BLaER1 treated with 17β-estradiol and CSF1 and Interleukin-3, amounts not matched to agents 10 nM and 100 nM (cell line): ENCODE data around the gene FFAR2.

ENCODE experiments used
- H3K27ac ChIP-seq, 11 experiments: shearing (Covaris generic); formaldehyde crosslinking; 2 replicates each; pipeline ENCODE4 v1.8.1; 2022
- H3K27me3 ChIP-seq, 11 experiments: shearing (Covaris generic); formaldehyde crosslinking; 2 replicates each; pipeline ENCODE4 v1.8.1; 2022
- H3K36me3 ChIP-seq, 11 experiments: shearing (Covaris generic); formaldehyde crosslinking; 2 replicates each; pipeline ENCODE4 v1.8.1; 2022
- H3K4me1 ChIP-seq, 10 experiments: shearing (Covaris generic); formaldehyde crosslinking; 2 replicates each; pipeline ENCODE4 v1.8.1; 2022
- H3K4me2 ChIP-seq, 11 experiments: shearing (Covaris generic); formaldehyde crosslinking; 2 replicates each; pipeline ENCODE4 v1.8.1; 2022
- H3K4me3 ChIP-seq, 10 experiments: shearing (Covaris generic); formaldehyde crosslinking; 2 replicates each; pipeline ENCODE4 v1.8.1; 2022
- H3K9ac ChIP-seq, 11 experiments: shearing (Covaris generic); formaldehyde crosslinking; 2 replicates each; pipeline ENCODE4 v1.8.1; 2022
- H3K9me3 ChIP-seq, 11 experiments: shearing (Covaris generic); formaldehyde crosslinking; replicated peaks in 1 of 11; 2 replicates each; pipeline ENCODE4 v1.8.1; 2022
- H4K20me1 ChIP-seq, 11 experiments: shearing (Covaris generic); formaldehyde crosslinking; 2 replicates each; pipeline ENCODE4 v1.8.1; 2022
- Cebpa-rat ChIP-seq, 11 experiments: shearing (Covaris generic); IDR thresholded peaks; 2 replicates each; pipeline ENCODE4 v1.8.1; 2022

The FFAR2 gene

DNA sequence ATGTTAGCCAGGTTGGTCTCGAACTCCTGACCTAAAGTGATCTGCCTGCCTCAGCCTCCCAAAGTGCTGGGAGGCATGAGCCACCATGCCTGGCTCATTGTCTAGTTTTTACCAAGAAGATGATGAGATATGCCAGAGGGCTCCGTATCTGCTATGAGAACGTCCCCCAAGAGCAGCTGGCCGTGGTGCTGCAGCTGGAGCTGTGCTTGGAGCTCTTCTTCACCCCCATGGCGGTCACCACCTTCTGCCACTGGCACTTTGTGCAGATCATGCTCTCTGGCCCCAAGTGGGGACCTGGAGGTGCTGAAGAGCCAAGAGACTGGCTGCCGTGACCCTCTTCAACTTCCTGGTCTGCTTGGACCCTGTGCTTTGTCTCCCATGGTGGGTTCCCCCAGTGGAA, 40.4 kb upstream of the FFAR2 start:
- H4K20me1 ChIP-seq = no peaks in the 10 kb centered on the region
- H3K27me3 ChIP-seq = no peaks in the 10 kb centered on the region
- no peak overlapping the region for H3K27ac ChIP-seq

DNA sequence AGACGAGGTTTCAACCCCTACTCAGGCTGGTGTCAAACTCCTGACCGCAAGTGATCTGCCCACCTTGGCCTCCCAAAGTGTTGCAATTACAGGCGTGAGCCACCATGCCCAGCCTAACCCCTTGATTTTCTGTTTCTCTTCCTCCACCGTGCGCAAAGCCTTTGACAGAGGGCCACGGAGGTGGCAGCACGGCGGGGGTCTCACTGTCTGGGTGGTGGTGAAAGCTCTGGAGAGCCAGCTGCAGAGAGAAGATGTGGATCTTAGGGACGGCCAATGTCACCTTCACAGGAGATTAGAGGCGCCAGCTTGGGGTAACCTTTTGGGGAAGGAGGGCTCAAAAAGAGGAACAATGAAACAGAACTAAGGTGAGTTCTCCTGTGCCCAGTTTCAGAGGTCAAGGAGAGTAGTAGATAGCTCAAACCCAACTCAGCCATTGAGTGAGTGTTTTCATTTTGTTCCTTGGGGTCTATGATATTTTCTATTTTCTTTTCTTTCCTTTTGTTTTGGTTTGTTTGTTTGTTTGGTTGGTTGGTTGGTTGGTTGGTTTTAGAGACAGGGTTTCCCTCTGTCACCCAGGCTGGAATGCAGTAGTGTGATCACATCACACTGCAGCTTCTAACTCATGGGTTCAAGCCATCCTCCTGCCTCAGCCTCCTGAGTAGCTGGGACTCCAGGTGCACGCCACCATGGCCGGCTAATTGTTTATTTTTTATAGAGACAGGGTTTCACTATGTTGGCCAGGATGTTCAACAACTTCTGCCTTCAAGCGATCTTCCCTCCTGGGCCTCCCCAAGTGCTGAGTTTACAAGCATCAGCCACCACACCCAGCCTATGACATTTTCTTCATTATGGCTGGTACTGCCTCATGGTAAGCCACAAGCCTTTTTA, 39.5 kb upstream of the FFAR2 start:
- Histone ChIP-seq H3K27ac (no peak overlapping the region), H3K4me2 (no peak overlapping the region), H3K4me1 (0 out of 20 replicates have a peak, but pooled peaks cover 0 to 6% (median 0%) of the 10 kb centered on the region in 10 experiments), H3K27me3 (no peaks in the 10 kb centered on the region), H3K36me3 (no peaks in the 10 kb centered on the region), H3K9ac (no peak overlapping the region), H4K20me1 (no peaks in the 10 kb centered on the region), H3K4me3 (no peak overlapping the region), H3K9me3 (no peaks in the 10 kb centered on the region)
- no peak for TF ChIP-seq Cebpa-rat (IDR thresholded peaks at IDR 0.05)

More for the DNA sequence above, 40.4 kb upstream of the FFAR2 start:
- no peaks in the 10 kb centered on the region for H3K36me3 ChIP-seq
- no peaks in the 10 kb centered on the region for H3K9me3 ChIP-seq
- H3K9ac ChIP-seq = no peak overlapping the region
- H3K4me1 ChIP-seq = peaks cover 1 to 12% (median 5%) of the 10 kb centered on the region in 10 experiments; a peak in 15 of 20 replicates
- H3K4me2 ChIP-seq = no peak overlapping the region
- no peak overlapping the region for H3K4me3 ChIP-seq
- TF ChIP-seq Cebpa-rat (IDR thresholded peaks at IDR 0.05) = no peak

DNA sequence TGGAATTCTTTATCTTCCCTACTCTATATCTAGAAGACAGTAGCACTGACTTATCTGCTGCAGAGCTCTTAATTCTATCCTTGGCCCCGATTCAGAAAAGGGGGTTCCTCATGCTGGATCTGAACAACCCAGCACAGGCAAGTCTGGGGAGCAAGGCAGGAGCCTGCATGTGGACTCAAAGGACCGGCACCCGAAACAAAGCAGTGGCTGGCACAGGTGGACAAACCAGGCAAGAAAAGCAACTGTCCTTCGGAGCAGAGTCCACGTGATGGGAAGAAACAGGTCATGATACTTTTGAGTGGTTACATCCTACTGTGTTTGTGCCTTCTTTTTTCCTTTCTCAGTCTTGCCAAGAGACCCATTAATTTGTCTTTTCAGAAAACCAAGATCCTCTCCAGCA, 38.9 kb upstream of the FFAR2 start:
- Histone ChIP-seq H4K20me1 (no peaks in the 10 kb centered on the region), H3K4me3 (no peak overlapping the region), H3K9me3 (no peaks in the 10 kb centered on the region), H3K27me3 (no peaks in the 10 kb centered on the region), H3K27ac (no peak overlapping the region), H3K4me1 (0 out of 20 replicates have a peak, but pooled peaks cover 0 to 6% (median 0%) of the 10 kb centered on the region in 10 experiments), H3K9ac (no peak overlapping the region), H3K36me3 (no peaks in the 10 kb centered on the region), H3K4me2 (no peak overlapping the region)
- no peak for TF ChIP-seq Cebpa-rat (IDR thresholded peaks at IDR 0.05)

DNA sequence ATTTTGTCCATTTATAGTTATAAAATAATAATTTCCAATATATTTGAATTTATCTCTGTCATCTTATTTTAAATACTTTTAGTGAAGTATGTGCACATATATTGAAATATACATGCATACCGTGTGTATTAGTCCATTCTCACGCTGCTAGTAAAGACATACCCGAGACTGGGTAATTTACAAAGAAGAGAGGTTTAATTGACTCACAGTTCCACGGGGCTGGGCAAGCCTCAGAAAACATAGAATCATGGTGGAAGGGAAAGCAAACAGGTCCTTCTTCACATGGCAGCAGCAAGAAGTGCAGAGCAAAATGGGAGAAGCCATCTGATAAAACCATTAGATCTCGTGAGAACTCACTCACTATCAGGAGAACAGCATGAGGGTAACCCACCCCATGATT, 37.6 kb upstream of the FFAR2 start:
- H3K27ac ChIP-seq = no peak overlapping the region
- H3K36me3 ChIP-seq = no peaks in the 10 kb centered on the region
- no peaks in the 10 kb centered on the region for H3K9me3 ChIP-seq
- 0 out of 20 replicates have a peak, but pooled peaks cover 0 to 5% (median 0%) of the 10 kb centered on the region in 10 experiments for H3K4me1 ChIP-seq
- TF ChIP-seq Cebpa-rat (IDR thresholded peaks at IDR 0.05) = no peak
- H3K4me3 ChIP-seq = no peak overlapping the region
- no peak overlapping the region for H3K9ac ChIP-seq
- H4K20me1 ChIP-seq = no peaks in the 10 kb centered on the region
- H3K4me2 ChIP-seq = no peak overlapping the region
- H3K27me3 ChIP-seq = no peaks in the 10 kb centered on the region

DNA sequence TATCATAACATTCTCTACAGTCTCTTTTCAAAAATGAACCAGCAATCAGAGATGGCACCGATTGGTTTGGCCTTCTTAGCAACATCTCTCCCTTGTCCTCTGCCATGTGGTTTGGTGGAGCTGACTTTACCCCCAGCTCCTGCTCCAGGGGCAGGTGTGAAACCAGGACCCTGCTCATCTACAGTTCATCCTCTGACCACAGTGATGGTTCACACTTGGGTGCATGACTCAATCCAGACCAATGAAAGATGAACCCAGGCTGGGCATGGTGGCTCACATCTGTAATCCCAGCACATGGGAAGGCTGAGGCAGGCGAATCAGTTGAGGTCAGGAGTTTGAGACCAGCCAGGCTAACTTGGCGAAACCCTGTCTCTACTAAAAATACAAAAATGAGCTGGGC, 33.6 kb upstream of the FFAR2 start:
- H3K27me3 ChIP-seq = no peaks in the 10 kb centered on the region
- no peak for TF ChIP-seq Cebpa-rat (IDR thresholded peaks at IDR 0.05)

DNA sequence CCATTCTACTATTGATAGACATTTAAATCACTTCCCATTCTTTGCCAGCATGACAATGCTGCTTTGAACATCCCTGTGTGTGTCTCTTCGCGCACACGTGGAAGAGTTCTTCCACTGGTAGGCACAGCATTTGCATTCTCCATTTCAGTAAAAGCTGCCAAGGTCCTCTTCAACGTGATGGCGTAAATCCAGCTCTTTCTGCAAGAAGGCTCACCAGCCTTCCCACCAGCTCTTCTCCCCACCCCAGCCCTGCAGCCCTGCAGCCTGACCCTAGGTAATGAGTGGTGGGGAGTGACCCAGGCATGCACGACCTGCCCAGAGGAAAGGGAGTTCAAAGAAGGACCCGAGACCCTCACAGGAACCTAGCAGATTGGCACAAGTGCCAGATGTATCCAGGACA, 31.7 kb upstream of the FFAR2 start:
- Histone ChIP-seq H3K36me3 (no peaks in the 10 kb centered on the region), H3K27ac (no peak overlapping the region), H3K4me3 (no peak overlapping the region), H3K9me3 (no peaks in the 10 kb centered on the region), H3K9ac (no peak overlapping the region), H4K20me1 (no peaks in the 10 kb centered on the region), H3K4me2 (no peak overlapping the region), H3K27me3 (no peaks in the 10 kb centered on the region), H3K4me1 (peaks cover 4 to 27% (median 16%) of the 10 kb centered on the region in 10 experiments; a peak in 15 of 20 replicates)
- TF ChIP-seq Cebpa-rat (IDR thresholded peaks at IDR 0.05) = no peak

More for the DNA sequence above, 33.6 kb upstream of the FFAR2 start:
- H4K20me1 ChIP-seq = no peaks in the 10 kb centered on the region
- H3K4me3 ChIP-seq = no peak overlapping the region
- H3K4me2 ChIP-seq = no peak overlapping the region
- H3K27ac ChIP-seq = no peak overlapping the region
- no peak overlapping the region for H3K9ac ChIP-seq
- H3K9me3 ChIP-seq = no peaks in the 10 kb centered on the region
- H3K36me3 ChIP-seq = no peaks in the 10 kb centered on the region
- peaks cover 0 to 15% (median 9%) of the 10 kb centered on the region in 10 experiments; a peak in 10 of 20 replicates for H3K4me1 ChIP-seq

DNA sequence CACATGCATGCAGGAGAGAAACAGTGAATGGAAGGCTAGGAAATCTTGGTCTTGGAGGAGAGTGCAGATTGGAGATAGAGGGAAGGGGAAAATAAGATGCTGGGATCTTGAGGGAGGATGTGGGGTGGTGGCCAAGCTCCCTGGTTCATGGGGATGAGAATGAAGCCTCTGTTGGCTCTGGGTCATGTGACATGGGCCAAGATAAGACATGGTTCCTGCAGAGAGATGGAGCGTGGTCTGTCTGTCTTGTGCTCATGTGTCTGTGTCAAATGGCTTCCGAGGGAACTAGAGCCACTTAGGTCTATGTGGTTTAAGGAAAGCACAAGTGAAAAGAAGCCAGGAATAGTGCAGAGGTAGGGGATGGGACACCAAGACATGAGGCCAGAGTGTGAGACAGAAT, 30.8 kb upstream of the FFAR2 start:
- Histone ChIP-seq H3K27ac (no peak overlapping the region), H3K9ac (no peak overlapping the region), H4K20me1 (no peaks in the 10 kb centered on the region), H3K9me3 (no peaks in the 10 kb centered on the region), H3K4me3 (no peak overlapping the region), H3K27me3 (no peaks in the 10 kb centered on the region), H3K36me3 (no peaks in the 10 kb centered on the region), H3K4me1 (peaks cover 4 to 30% (median 16%) of the 10 kb centered on the region in 10 experiments; a peak in 15 of 20 replicates), H3K4me2 (peak overlapping the region in 3 of 11 experiments; percentile 21 to 59 (median 29); a peak in 1 of 22 replicates)
- no peak for TF ChIP-seq Cebpa-rat (IDR thresholded peaks at IDR 0.05)

DNA sequence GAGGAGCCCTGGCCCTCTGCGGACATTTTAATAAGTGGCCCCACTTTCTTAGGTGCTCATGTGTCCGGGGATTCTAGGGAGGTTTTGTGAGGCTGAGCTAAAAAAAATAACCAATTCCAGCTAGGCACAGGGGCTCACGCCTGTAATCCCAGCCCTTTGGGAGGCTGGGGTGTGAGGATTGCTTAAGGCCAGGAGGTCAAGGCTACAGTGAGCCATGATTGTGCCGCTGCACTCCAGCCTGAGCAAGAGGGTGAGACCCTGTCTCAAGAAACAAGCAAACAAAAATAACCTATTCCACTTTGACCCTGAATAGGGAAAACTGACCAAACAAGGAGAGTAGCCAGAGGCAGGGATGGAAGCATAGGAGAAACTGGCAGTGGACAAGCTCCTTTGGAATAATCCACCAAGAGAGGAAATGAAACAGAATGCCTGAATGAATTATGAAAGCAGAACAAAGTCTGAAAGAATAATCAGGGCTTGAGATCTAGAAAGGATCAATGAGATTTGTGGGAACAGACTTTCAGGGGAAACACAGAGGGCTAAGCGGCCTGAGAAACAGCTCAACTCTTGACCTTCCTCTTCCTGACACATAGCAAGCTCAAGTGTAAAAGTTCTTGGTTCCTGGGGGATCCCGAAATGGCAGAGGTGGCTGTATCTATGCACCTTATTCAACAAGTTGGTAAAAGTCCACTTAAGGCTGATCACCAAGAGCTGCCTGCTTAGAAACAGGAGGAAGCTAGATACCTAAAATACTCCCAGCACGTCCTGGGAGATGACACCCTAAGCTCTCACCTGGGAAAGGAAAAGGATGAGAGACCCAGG, 30.1 kb upstream of the FFAR2 start:
- peak overlapping the region in 5 of 11 experiments; percentile 29 to 68 (median 59); a peak in 11 of 22 replicates for H3K4me2 ChIP-seq
- no peak overlapping the region for H3K9ac ChIP-seq
- no peak for TF ChIP-seq Cebpa-rat (IDR thresholded peaks at IDR 0.05)
- no peaks in the 10 kb centered on the region for H3K9me3 ChIP-seq
- H4K20me1 ChIP-seq = no peaks in the 10 kb centered on the region
- no peak overlapping the region for H3K27ac ChIP-seq
- no peak overlapping the region for H3K4me3 ChIP-seq
- no peaks in the 10 kb centered on the region for H3K36me3 ChIP-seq
- H3K27me3 ChIP-seq = no peaks in the 10 kb centered on the region
- H3K4me1 ChIP-seq = peaks cover 4 to 30% (median 16%) of the 10 kb centered on the region in 10 experiments; a peak in 15 of 20 replicates

DNA sequence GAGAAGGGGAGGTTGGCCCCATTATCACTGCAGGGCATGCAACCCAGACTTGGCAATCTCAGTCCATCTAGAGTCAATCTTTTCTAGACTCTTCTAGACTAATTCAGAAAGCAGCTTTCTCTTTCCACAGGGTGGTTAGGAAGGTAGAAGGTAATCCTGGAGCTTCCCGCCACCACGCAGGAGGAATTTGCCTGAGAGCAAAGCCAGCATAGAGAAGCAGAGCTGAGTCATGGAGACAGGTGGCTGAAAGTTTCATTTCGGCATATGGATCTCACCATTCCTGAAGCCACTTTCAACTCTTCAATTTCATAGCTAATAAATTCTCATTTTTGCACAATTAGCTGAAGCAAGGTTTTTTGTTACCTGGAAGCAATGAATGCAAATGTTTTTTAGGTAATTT, 29.0 kb upstream of the FFAR2 start:
- Histone ChIP-seq H4K20me1 (no peaks in the 10 kb centered on the region), H3K27me3 (no peaks in the 10 kb centered on the region), H3K4me2 (peak overlapping the region in 1 of 11 experiments; percentile 68; a peak in 1 of 22 replicates), H3K36me3 (no peaks in the 10 kb centered on the region), H3K9me3 (no peaks in the 10 kb centered on the region), H3K4me1 (peaks cover 4 to 30% (median 16%) of the 10 kb centered on the region in 10 experiments; a peak in 15 of 20 replicates), H3K4me3 (no peak overlapping the region), H3K27ac (no peak overlapping the region), H3K9ac (no peak overlapping the region)
- no peak for TF ChIP-seq Cebpa-rat (IDR thresholded peaks at IDR 0.05)
